Osteoblast (primary cell): Measurements from ENCODE around the gene SH2B3. TPM values are rescaled to one million over a fixed set of nuclear protein-coding genes. Genes with fewer than 3 reads are reported as not detected.

Experiments
- DNase-seq: peaks from one replicate; pipeline ENCODE4 v3.0.0; 2011; ENCODE audit warnings: low spot score, mixed read lengths; ENCODE audit not compliant: insufficient read length; ENCODE audit errors: missing footprints
- H2AFZ ChIP-seq: 2 replicates; pipeline ENCODE4 v1.6.0; 2011; ENCODE audit warnings: mild to moderate bottlenecking, low read length
- H3K27ac ChIP-seq: 2 replicates; pipeline ENCODE4 v1.5.1; 2011; ENCODE audit warnings: mild to moderate bottlenecking, low read depth, low read length, moderate library complexity
- H3K27me3 ChIP-seq: 2 replicates; pipeline ENCODE4 v1.6.0; 2012; ENCODE audit warnings: mild to moderate bottlenecking, control low read depth, inconsistent platforms, low read length, moderate library complexity; ENCODE audit not compliant: insufficient read depth
- H3K36me3 ChIP-seq: 2 replicates; pipeline ENCODE4 v1.5.1; 2011; ENCODE audit warnings: mild to moderate bottlenecking, low read length, control low read depth, moderate library complexity; ENCODE audit not compliant: insufficient read depth
- H3K4me1 ChIP-seq: 2 replicates; pipeline ENCODE4 v1.5.1; 2011; ENCODE audit warnings: mild to moderate bottlenecking, low read length, control low read depth, moderate library complexity; ENCODE audit not compliant: insufficient read depth
- H3K4me2 ChIP-seq: 2 replicates; pipeline ENCODE4 v1.6.0; 2011; ENCODE audit warnings: mild to moderate bottlenecking, low read length; ENCODE audit not compliant: insufficient read depth
- H3K4me3 ChIP-seq: fragments of 200-600 bp; sonication (generic); 3 replicates; pipeline ENCODE4 v1.5.1; 2012; ENCODE audit warnings: mild to moderate bottlenecking, low read length, inconsistent platforms; ENCODE audit not compliant: insufficient read depth
- H3K79me2 ChIP-seq: 2 replicates; pipeline ENCODE4 v1.6.0; 2012; ENCODE audit warnings: mild to moderate bottlenecking, low read length, control low read depth, inconsistent platforms; ENCODE audit not compliant: insufficient read depth
- H3K9me3 ChIP-seq: 2 replicates; pipeline ENCODE4 v1.5.1; 2011; ENCODE audit warnings: low read depth, low read length, control low read depth
- H4K20me1 ChIP-seq: 2 replicates; pipeline ENCODE4 v1.6.0; 2012; ENCODE audit warnings: mild to moderate bottlenecking, low read length, control low read depth; ENCODE audit not compliant: insufficient read depth
- CTCF ChIP-seq: IDR thresholded peaks from 2 replicates; pipeline ENCODE4 v1.5.1; 2011; ENCODE audit warnings: mild to moderate bottlenecking, low read depth, low read length, moderate library complexity; ENCODE audit errors: extremely low read depth
- total RNA-seq: library from RNA; depleted of rRNA; stranded (reverse); fragments of >200 nt; gene quantifications from 2 replicates; pipeline ENCODE4 v1.2.3, GENCODE V29; 2012

SH2B3 gene
- total RNA-seq = 32.4 and 51.4 TPM in 2 replicates

DNA sequence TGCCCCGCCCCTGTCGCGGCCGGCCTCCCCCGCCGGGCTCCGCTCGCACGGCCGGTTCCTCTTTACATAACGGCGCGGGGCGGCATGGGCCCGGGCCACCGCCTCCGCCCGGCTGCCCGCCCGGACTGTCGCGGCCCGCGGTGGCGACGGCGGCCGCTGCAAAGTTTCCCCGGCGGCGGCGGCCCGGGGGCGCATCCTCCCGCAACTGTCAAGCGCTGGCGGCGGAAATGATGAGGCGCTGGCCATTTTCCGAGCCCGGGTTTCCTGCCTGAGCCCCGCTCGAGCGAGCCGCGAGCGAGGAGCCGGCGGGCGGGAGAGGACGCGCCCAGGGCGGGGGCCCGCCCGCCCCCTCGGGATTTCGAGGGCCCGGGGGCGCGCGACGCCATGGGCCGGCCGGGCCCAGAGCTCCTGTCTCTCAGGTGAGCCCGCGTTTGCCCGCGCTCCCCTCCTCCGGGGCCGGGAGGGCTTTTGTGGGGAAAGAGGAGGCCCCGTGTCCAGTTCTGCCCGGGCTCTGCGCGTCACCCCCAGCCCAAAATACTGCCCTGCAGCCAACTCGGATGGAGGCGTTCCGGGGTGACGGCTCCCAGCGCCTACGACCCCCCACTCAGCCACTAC, at the start of gene SH2B3:
Gene SH2B3, plus strand, starts transcription at position 65 of the 615 bp plus-strand sequence. CDS start 12,223 bp downstream, outside the sequence.
- peaks cover 31% of the 10 kb centered on the region for H4K20me1 ChIP-seq
- H3K4me2 ChIP-seq = peak within 1 kb of the TSS; percentile 93
- H3K4me1 ChIP-seq = peaks cover 44% of the 10 kb centered on the region
- no peaks in the 10 kb centered on the region for H3K9me3 ChIP-seq
- peaks cover 9% of the 10 kb centered on the region for H3K36me3 ChIP-seq
- peak; percentile 97 for DNase-seq
- peak within 1 kb of the TSS; percentile 39 for H2AFZ ChIP-seq
- TF ChIP-seq CTCF = no peak
- H3K27me3 ChIP-seq = no peaks in the 10 kb centered on the region
- H3K4me3 ChIP-seq = peak within 1 kb of the TSS; percentile 93
- peaks cover 50% of the 10 kb centered on the region for H3K79me2 ChIP-seq
- H3K27ac ChIP-seq = peak within 1 kb of the TSS; percentile 76

- H3K4me3 ChIP-seq = no peak overlapping the region
- H4K20me1 ChIP-seq = no peaks in the 10 kb centered on the region
- H3K36me3 ChIP-seq = no peaks in the 10 kb centered on the region
- no peaks in the 10 kb centered on the region for H3K79me2 ChIP-seq
- DNase-seq = peak; percentile 49
- H3K9me3 ChIP-seq = no peaks in the 10 kb centered on the region
- H3K4me2 ChIP-seq = no peak overlapping the region
- H3K27me3 ChIP-seq = no peaks in the 10 kb centered on the region
- no peak overlapping the region for H2AFZ ChIP-seq
- no peak overlapping the region for H3K27ac ChIP-seq
- no peak for TF ChIP-seq CTCF
- H3K4me1 ChIP-seq = no peaks in the 10 kb centered on the region
Observed at GRCh38 chr12:111359231-111359913, 46.4 kb upstream of the SH2B3 start.

GRCh38 chr12:111359914-111360276, 45.8 kb upstream of the SH2B3 start:
- no peaks in the 10 kb centered on the region for H3K27me3 ChIP-seq
- no peaks in the 10 kb centered on the region for H4K20me1 ChIP-seq
- H3K27ac ChIP-seq = no peak overlapping the region
- H3K4me2 ChIP-seq = no peak overlapping the region
- H2AFZ ChIP-seq = no peak overlapping the region
- no peaks in the 10 kb centered on the region for H3K79me2 ChIP-seq
- DNase-seq = no peak
- no peaks in the 10 kb centered on the region for H3K36me3 ChIP-seq
- no peak for TF ChIP-seq CTCF
- no peak overlapping the region for H3K4me3 ChIP-seq
- no peaks in the 10 kb centered on the region for H3K4me1 ChIP-seq
- H3K9me3 ChIP-seq = no peaks in the 10 kb centered on the region

GRCh38 chr12:111360325-111360930, 45.3 kb upstream of the SH2B3 start:
- Histone ChIP-seq H3K4me1 (no peaks in the 10 kb centered on the region), H3K79me2 (no peaks in the 10 kb centered on the region), H3K4me2 (no peak overlapping the region), H3K4me3 (no peak overlapping the region), H3K27ac (no peak overlapping the region), H2AFZ (no peak overlapping the region), H3K27me3 (no peaks in the 10 kb centered on the region), H3K9me3 (no peaks in the 10 kb centered on the region), H3K36me3 (no peaks in the 10 kb centered on the region), H4K20me1 (no peaks in the 10 kb centered on the region)
- peak; percentile 65 for DNase-seq
- TF ChIP-seq CTCF = no peak
